Muscle layer of colon (tissue), 2 donors: ENCODE data around the gene ERBB2.
"Not testable (repeated sequence)": the region's sequence is repeated elsewhere in the genome, so short reads cannot be mapped to it uniquely, and the experiment has no call there.

Experiments used
- H3K27ac ChIP-seq: one replicate; pipeline ENCODE4 v1.7.0; 2013; ENCODE audit warnings: low read depth, mild to moderate bottlenecking, low read length, moderate library complexity
- H3K27me3 ChIP-seq, 2 donors: one replicate each; pipeline ENCODE4 v1.7.0; 2013; ENCODE audit warnings: low read length in 2 of 2, mild to moderate bottlenecking in 2 of 2; ENCODE audit not compliant: insufficient read depth in 2 of 2, control insufficient read depth in 1 of 2
- H3K36me3 ChIP-seq: one replicate; pipeline ENCODE4 v1.7.0; 2013; ENCODE audit warnings: mild to moderate bottlenecking, low read length; ENCODE audit not compliant: insufficient read depth
- H3K4me1 ChIP-seq: one replicate; pipeline ENCODE4 v1.7.0; 2013; ENCODE audit warnings: mild to moderate bottlenecking, low read length; ENCODE audit not compliant: insufficient read depth
- H3K4me3 ChIP-seq, 2 donors: one replicate each; pipeline ENCODE4 v1.7.0; 2013; ENCODE audit warnings: low read length in 2 of 2, low read depth in 1 of 2, mild to moderate bottlenecking in 1 of 2, moderate library complexity in 1 of 2
- H3K9ac ChIP-seq: one replicate; pipeline ENCODE4 v1.7.0; 2013; ENCODE audit warnings: low read length
- H3K9me3 ChIP-seq: one replicate; pipeline ENCODE4 v1.7.0; 2013; ENCODE audit warnings: mild to moderate bottlenecking, low read length
- donor health status: abdominal sarcoma.
- donor health status: Adenocarcinoma of cecum.

The ERBB2 gene

GRCh38 chr17:39701784-39702422 lies 2.0 kb downstream of the ERBB2 start:
- no peaks in the 10 kb centered on the region for H3K36me3 ChIP-seq
- peaks cover 21% of the 10 kb centered on the region for H3K4me1 ChIP-seq
- peak overlapping the region in 1 of 2 donors; percentile 67 for H3K4me3 ChIP-seq
- H3K27me3 ChIP-seq: no peaks in the 10 kb centered on the region
- no peak overlapping the region for H3K9ac ChIP-seq
- H3K9me3 ChIP-seq: no peaks in the 10 kb centered on the region
- H3K27ac ChIP-seq: no peak overlapping the region

GRCh38 chr17:39702901-39703893 lies 3.3 kb downstream of the ERBB2 start:
- Histone ChIP-seq H3K27me3 (no peaks in the 10 kb centered on the region), H3K4me3 (no peak overlapping the region), H3K27ac (no peak overlapping the region), H3K4me1 (peaks cover 21% of the 10 kb centered on the region), H3K9ac (no peak overlapping the region), H3K9me3 (no peaks in the 10 kb centered on the region), H3K36me3 (peaks cover 9% of the 10 kb centered on the region)

- no peak overlapping the region for H3K4me3 ChIP-seq
- peaks cover 21% of the 10 kb centered on the region for H3K4me1 ChIP-seq
- H3K36me3 ChIP-seq: peaks cover 16% of the 10 kb centered on the region
- no peak overlapping the region for H3K27ac ChIP-seq
- no peak overlapping the region for H3K9ac ChIP-seq
- H3K9me3 ChIP-seq: no peaks in the 10 kb centered on the region
- H3K27me3 ChIP-seq: no peaks in the 10 kb centered on the region
Observed at GRCh38 chr17:39703913-39704312, 4.0 kb downstream of the ERBB2 start.

DNA sequence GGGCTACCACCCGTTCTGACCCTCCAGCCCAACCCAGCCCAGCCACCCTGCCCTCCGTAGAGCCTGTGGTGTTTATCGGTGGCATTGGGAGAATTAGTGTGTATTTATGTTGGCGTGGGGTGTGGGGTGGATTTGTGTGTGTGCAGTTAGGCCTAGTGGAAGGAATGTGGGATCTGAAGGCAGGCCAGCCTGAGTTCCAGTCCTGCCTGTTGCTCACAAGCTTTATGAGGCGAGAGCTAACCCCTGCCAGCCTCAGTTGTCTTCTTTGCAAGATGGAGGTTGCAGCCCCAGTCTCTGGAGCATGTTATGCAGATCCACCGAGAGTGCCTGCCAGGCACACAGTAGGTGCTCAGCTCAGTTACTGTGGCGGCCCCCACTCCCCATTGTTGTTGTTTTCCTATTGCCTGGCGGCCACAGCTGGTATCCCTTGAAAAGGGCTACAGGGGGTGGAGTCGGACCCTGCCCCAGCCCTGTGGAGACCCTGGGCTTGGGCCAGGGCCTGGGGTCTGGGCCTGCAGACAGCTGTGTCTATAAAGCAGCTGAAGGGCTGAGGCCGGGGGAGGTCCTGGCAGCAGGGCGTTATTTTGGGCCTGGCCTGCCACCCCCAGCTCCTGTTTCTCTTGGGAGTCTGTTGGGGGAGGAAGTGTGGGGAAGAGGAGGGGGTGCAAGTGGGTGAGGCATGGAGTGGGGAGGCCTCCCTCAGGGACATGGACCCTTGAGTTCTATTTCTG lies 5.1 kb downstream of the ERBB2 start:
- peaks cover 26% of the 10 kb centered on the region for H3K36me3 ChIP-seq
- no peaks in the 10 kb centered on the region for H3K9me3 ChIP-seq
- peaks cover 15% of the 10 kb centered on the region for H3K4me1 ChIP-seq
- H3K4me3 ChIP-seq: no peak overlapping the region
- H3K27ac ChIP-seq: no peak overlapping the region
- H3K9ac ChIP-seq: no peak overlapping the region
- H3K27me3 ChIP-seq: no peaks in the 10 kb centered on the region

GRCh38 chr17:39705786-39706348 lies 6.0 kb downstream of the ERBB2 start:
- Histone ChIP-seq H3K27me3 (no peaks in the 10 kb centered on the region), H3K4me3 (no peak overlapping the region), H3K27ac (no peak overlapping the region), H3K36me3 (peaks cover 33% of the 10 kb centered on the region), H3K9me3 (no peaks in the 10 kb centered on the region), H3K9ac (no peak overlapping the region), H3K4me1 (peaks cover 14% of the 10 kb centered on the region)

- Histone ChIP-seq H3K4me1 (peaks cover 9% of the 10 kb centered on the region), H3K9ac (no peak overlapping the region), H3K27me3 (no peaks in the 10 kb centered on the region), H3K36me3 (peaks cover 34% of the 10 kb centered on the region), H3K4me3 (no peak overlapping the region), H3K27ac (no peak overlapping the region), H3K9me3 (no peaks in the 10 kb centered on the region)
Observed at GRCh38 chr17:39706383-39706782, 6.5 kb downstream of the ERBB2 start.

- Histone ChIP-seq H3K27ac (no peak overlapping the region), H3K4me1 (peaks cover 8% of the 10 kb centered on the region), H3K9ac (no peak overlapping the region), H3K4me3 (no peak overlapping the region), H3K9me3 (no peaks in the 10 kb centered on the region), H3K36me3 (peaks cover 39% of the 10 kb centered on the region), H3K27me3 (no peaks in the 10 kb centered on the region)
Observed at GRCh38 chr17:39706921-39707337, 7.1 kb downstream of the ERBB2 start.

DNA sequence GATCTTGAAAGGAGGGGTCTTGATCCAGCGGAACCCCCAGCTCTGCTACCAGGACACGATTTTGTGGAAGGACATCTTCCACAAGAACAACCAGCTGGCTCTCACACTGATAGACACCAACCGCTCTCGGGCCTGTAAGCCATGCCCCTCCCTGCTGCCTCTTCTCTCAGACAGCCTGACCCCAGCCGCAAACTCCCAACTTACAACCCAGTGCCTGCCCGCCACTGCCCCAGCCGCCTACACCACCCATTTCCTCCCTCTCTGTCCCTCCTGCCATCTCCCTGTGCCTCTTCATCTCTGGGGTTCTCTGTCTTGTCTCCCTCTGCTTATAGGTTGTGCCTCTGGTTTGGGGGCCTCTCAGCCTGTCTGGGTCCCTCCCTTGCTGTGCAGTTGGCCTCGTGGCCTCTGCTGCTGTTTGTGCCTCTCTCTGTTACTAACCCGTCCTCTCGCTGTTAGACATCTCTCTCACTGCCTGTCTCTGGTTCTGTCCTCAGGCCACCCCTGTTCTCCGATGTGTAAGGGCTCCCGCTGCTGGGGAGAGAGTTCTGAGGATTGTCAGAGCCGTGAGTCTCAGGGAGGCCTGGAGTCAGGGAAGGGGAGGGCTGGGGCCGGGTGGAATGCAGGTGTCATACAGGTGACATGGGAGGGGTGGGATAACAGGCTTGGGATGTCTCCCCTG lies 9.6 kb downstream of the ERBB2 start:
- Histone ChIP-seq H3K4me1 (peaks cover 7% of the 10 kb centered on the region), H3K36me3 (peaks cover 52% of the 10 kb centered on the region), H3K9me3 (no peaks in the 10 kb centered on the region), H3K4me3 (no peak overlapping the region), H3K27ac (no peak overlapping the region), H3K27me3 (no peaks in the 10 kb centered on the region), H3K9ac (no peak overlapping the region)

GRCh38 chr17:39709998-39710964 lies 10.4 kb downstream of the ERBB2 start:
- Histone ChIP-seq H3K27me3 (no peaks in the 10 kb centered on the region), H3K9me3 (no peaks in the 10 kb centered on the region), H3K36me3 (peaks cover 58% of the 10 kb centered on the region), H3K4me1 (no peaks in the 10 kb centered on the region), H3K27ac (no peak overlapping the region), H3K4me3 (no peak overlapping the region), H3K9ac (no peak overlapping the region)

GRCh38 chr17:39711071-39711470 lies 11.2 kb downstream of the ERBB2 start:
- H3K4me3 ChIP-seq, H3K9me3 ChIP-seq, H3K9ac ChIP-seq, H3K27ac ChIP-seq, H3K27me3 ChIP-seq, H3K4me1 ChIP-seq: not testable (repeated sequence)
- H3K36me3 ChIP-seq: peaks cover 66% of the 10 kb centered on the region
